ENCODE data around the gene HTATIP2.
"Not testable (repeated sequence)": the region's sequence is repeated elsewhere in the genome, so short reads cannot be mapped to it uniquely, and the experiment has no call there.

HTATIP2 gene

GRCh38 chr11:20372081-20372626 is 8.6 kb downstream of the HTATIP2 start:
- no peak for DNase-seq

- DNase-seq = no peak
Observed at GRCh38 chr11:20373147-20373546, 9.6 kb downstream of the HTATIP2 start.

GRCh38 chr11:20373568-20374209 is 10.2 kb downstream of the HTATIP2 start:
- DNase-seq = no peak

DNA sequence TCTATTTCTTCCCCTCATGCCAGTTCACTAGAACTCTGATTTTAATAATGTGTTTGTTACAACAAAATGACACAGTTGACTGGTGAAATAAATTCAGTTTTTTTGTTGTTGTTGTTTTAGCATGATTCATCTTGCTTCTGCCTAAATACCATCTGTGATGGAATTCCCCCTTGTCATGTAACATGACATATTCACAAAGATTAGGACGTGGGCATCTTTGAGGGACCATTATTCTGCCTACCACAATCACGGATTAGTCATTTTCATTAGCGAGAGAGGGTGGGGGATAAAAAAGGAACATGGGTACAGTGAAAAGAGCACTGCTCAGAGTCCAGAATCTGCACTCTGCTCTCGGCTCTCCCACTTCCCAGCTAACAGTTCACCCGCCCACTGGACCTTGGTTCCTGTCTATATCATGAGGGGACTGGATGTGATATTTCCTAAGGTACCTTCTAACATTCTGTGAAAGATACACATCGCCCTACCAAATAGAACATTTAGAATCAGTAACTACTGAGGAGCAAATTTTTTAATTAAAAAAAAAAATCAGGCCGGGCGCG is 11.3 kb downstream of the HTATIP2 start:
- DNase-seq = no peak

DNA sequence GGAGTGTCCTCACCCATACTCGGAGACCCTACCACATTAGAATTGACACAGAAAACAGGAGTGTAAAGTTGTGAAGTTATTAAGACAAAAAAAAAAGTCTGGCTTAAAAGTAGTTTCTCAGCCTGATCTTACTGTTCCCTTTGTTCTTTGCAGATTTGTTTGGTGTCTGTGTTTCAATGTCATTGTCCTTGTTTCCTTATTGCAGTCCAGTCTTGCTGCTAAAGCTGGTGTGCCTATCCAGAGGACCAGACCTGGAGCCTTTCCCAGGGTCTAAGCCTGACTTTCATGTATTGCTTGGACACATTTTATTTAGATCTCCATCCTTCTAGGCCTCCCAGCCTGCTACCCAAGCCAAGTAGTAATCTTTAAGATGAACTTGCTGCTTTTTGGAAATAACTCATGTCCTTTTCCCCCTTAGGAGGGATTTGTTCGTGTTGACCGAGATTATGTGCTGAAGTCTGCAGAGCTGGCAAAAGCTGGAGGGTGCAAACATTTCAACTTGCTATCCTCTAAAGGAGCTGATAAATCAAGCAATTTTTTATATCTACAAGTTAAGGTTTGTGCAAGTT is 12.7 kb downstream of the HTATIP2 start:
- DNase-seq = no peak

DNA sequence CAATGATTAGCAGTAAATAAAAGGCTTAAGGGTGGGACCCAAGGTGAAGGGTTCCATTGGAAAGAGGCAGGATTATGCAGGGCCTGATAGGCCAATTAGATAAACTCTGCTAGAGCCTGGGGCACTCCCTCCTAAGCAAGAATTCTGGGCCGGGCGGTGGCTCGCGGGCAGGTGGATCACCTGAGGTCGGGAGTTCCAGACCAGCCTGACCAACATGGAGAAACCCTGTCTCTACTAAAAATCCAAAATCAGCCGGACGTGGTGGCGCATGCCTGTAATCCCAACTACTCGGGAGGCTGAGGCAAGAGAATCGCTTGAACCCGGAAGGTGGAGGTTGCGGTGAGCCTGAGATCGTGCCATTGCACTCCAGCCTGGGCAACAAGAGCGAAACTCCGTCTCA is 22.5 kb downstream of the HTATIP2 start:
- DNase-seq = not testable (repeated sequence)

GRCh38 chr11:20387261-20388095 is 24.0 kb downstream of the HTATIP2 start, which contains the start of gene PRMT3:
TSS of gene PRMT3 (plus strand) at chr11:20387716. CDS start at chr11:20387747, 31 bp downstream.
- peak; percentile 73 to 86 for DNase-seq

DNA sequence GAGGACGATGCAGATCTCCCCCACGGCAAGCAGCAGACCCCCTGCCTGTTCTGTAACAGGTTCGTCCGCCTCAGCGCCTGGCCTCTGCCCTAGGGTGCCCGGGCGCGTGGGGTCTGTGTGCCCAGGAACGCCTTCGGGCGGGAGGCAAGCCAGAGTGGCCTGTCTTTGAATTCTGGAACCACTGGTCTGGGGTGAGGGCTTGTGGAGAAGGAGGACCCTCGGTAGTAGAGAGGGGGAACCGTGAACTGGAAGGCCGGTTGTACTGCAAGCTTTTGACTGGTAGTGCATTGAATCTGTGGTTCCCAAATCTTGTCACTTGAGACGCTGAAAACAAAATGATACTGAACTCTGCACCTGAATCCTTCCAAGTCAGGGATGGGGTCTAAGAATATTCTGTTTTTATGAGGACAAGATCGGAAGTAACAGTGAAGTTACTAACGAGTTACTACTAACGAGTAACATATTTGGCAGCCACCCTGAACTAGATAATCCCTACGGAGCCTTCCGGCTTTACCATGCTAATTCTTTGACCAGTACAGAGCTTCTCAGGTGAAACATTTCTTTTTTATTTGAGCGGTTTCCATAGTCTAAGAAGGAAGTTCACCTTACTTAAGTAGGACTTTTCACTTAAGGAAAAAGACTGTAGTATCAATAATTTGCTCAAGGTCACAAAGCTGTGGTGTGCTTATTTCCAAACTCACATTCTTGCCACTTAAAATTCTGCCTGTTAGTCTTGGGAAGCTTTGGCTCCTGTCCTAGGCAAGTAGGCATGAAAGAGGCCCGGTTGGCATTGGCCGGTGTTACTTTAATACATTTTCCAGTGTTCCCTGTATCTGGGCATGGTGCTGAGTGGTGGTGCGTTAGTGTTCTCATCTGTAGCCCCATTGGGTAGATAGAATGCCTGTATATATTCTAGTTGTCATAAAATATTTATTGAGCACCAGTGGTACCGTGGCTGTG is 24.9 kb downstream of the HTATIP2 start:
- peak in 1 of 2 experiments; percentile 20 for DNase-seq

DNA sequence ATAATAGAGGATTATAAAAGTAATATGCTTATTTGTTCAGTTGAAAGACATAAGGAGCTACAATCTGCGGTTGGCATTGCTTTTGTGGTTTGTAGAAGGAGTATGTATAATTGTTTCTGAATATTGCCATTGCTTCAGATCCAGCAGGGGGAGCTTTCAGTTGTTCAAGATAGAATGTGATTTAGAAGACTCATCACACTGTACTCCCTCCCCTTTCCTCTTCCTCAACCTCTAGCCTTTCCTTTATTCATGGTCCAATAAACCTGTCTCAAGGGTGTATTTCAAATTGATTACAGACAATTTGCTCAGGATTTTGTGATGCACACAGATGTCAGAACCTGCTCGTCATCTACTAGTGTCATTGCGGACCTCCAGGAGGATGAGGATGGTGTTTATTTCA is 33.8 kb downstream of the HTATIP2 start:
- DNase-seq = peak; percentile 7 to 69

GRCh38 chr11:20399498-20399897 is 36.0 kb downstream of the HTATIP2 start:
- no peak for DNase-seq

DNA sequence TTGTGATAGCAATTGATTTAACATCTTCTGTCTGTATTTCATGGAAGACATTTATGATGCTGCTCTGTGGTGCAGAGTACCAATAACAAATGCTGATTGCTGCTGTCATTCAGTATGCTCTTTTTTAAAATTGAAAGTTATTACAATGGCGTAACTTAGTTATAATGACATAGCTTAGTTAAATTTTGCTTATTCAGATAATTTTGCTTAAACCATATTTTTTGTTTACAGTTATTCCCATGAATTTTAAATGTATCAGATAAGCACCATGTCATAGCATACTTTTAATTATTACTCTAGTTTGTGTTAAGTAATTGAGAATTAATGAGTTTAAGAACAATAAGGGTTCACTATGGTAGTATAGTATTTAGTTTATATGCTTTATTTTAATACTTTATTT is 39.5 kb downstream of the HTATIP2 start:
- DNase-seq = no peak

GRCh38 chr11:20406484-20406883 is 43.0 kb downstream of the HTATIP2 start:
- DNase-seq = no peak

DNA sequence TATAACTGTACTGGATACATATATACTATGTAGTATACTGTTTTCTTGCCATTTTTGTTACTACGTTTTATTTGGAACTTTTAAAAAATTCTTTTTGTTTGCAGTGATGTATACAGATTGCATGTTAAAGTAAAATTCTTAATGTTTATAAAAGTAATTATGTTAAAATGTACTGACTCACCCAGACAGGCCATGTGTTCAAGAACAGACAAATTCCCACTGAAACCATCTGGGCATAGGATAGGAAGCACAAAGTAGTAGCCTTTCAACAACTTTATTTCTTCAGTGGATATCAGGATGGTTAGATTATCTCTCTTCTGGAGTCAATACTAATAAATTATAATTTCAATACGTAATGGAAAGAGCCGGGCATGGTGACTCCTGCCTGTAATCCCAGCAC is 43.8 kb downstream of the HTATIP2 start:
- DNase-seq = no peak

DNA sequence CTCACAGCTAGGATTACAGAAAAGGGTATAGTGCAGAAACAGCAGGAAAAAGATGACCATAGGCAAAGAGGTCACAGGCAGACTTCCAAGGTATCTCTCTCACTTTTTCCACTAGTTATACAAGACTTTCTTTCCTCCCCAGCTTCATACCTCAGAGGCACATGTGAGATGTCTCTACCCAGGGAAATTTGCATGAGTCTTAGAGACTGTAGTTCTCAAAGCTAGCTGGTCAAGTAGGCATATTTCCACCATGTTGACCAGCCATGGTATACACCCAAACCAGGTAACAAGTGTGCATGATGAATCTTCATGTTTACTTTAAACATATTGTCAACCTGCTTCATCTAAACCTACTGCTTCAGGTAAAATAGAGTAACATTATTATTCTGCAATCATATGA is 51.9 kb downstream of the HTATIP2 start:
- no peak for DNase-seq

- DNase-seq = no peak
Observed at GRCh38 chr11:20417771-20418170, 54.3 kb downstream of the HTATIP2 start.

DNA sequence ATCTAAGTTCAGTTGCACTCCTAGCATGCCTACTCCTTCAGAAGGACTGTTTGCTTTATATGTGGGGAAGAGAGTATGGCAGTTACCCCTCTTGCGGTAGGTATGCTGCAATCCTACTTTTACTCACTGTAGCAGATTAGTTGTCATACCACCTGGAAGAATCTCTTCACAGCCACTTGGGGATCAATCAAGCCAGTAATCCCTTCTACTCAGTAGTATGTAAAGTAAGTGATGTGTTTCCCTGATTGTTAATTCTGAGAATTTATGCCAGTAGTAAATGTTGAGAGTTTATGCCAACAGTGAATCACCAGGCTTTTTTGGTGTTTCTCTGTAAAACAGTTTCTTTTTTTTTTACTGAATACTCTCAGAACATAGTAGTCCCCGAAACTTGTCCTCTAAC is 58.4 kb downstream of the HTATIP2 start:
- no peak for DNase-seq

DNA sequence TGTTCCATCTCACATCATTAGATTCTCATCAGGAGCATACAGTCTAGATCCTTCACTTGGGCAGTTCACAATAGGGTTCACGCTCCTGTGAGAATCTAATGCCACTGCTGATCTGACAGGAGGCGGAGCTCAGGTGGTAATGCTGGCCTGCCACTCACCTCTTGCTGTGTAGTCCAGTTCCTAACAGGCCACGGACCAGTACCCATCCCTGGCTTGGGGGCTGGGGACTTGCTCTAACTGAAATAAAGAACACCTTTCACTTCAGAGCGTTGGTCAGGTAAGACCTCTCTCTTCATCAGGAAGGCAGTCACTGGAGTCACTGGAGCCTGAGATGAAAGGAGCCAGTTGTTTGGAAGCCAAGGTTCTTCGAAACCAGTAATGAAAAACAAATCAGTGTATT is 65.7 kb downstream of the HTATIP2 start:
- no peak for DNase-seq
